Transverse colon (tissue), 4 donors: ENCODE data around the gene RBM22. TPM values are rescaled to one million over a fixed set of nuclear protein-coding genes. Genes with fewer than 3 reads are reported as not detected.

ENCODE experiments used
- DNase-seq: peaks from one replicate; pipeline ENCODE4 v3.0.0-alpha.2; 2019
- H3K27ac ChIP-seq, 4 donors: fragments of 200-600 bp; sonication (generic); 2 replicates each; pipeline ENCODE4 v1.5.1; 2016 to 2018; ENCODE audit warnings: inconsistent platforms in 4 of 4
- H3K27me3 ChIP-seq: fragments of 200-600 bp; sonication (generic); 2 replicates; pipeline ENCODE4 v1.5.1; 2017; ENCODE audit warnings: inconsistent platforms
- H3K36me3 ChIP-seq, 4 donors: fragments of 200-600 bp; sonication (generic); 2 replicates each; pipeline ENCODE4 v1.5.1; 2017 to 2019; ENCODE audit warnings: inconsistent platforms in 4 of 4
- H3K4me1 ChIP-seq, 4 donors: fragments of 200-600 bp; sonication (generic); 2 replicates each; pipeline ENCODE4 v1.5.1; 2017 to 2020; ENCODE audit warnings: inconsistent platforms in 4 of 4
- H3K4me3 ChIP-seq, 4 donors: fragments of 200-600 bp; sonication (generic); 1 replicate in 1 of 4; 2 replicates in 3 of 4; pipeline versions ENCODE4 v1.5.1 to v1.6.1; 2017 to 2019; ENCODE audit warnings: inconsistent platforms in 4 of 4
- H3K9me3 ChIP-seq, 2 donors: fragments of 200-600 bp; sonication (generic); 2 replicates each; pipeline ENCODE4 v1.5.1; 2017 to 2019; ENCODE audit warnings: inconsistent platforms in 2 of 2
- EP300 ChIP-seq: sonication (generic); formaldehyde crosslinking; IDR thresholded peaks from one replicate; pipeline ENCODE4 v1.6.1; 2017; ENCODE audit warnings: antibody characterized with exemption, low read depth
- POLR2A ChIP-seq: fragments of 450-650 bp; IDR thresholded peaks from one replicate; pipeline ENCODE4 v1.6.1; 2016; ENCODE audit warnings: antibody characterized with exemption, mild to moderate bottlenecking, moderate library complexity
- POLR2AphosphoS5 ChIP-seq, 3 donors: sonication (generic); formaldehyde crosslinking; IDR thresholded peaks; one replicate each; pipeline ENCODE4 v1.6.1; 2016; ENCODE audit warnings: antibody characterized with exemption in 3 of 3
- WGBS, 2 donors: methylation state at CpG; one replicate each; pipeline ENCODE4 v1.1.5; 2018; ENCODE audit warnings: low coverage in 1 of 2; 5-methylcytosine and 5-hydroxymethylcytosine counted together
- in situ Hi-C, 4 donors: fragments of 200-750 bp; cut with MboI; loops; one replicate each; pipeline versions ENCODE4 v1.15.0 to v1.15.1; 2017; ENCODE audit warnings: low sequenced_read_pairs in 3 of 4, low pct_ligation_motif_present in 1 of 4, low pct_unique_long_range_greater_than_20kb in 1 of 4
- intact Hi-C: fragments of 100-400 bp; cut with DNase I; formaldehyde crosslinking; loops from one replicate; pipeline ENCODE4 v1.15.1; 2023; ENCODE audit warnings: low total_unique reads
- total RNA-seq, 4 donors: library from RNA; depleted of rRNA; stranded (reverse); fragments of >200 nt; gene quantifications; one replicate each; pipeline ENCODE4 v1.1.0, GENCODE V29; 2016
- TF ChIP-seq, protein P1 (sequence below), 5 experiments: fragments of 200-600 bp in 3 of 5; fragments of 450-650 bp in 2 of 5; sonication (generic) in 3 of 5; IDR thresholded peaks; 1 replicate in 2 of 5; 2 replicates in 3 of 5; pipeline ENCODE4 v1.5.1; 2016 to 2017; ENCODE audit warnings: antibody characterized with exemption in 5 of 5, inconsistent platforms in 3 of 5, mild to moderate bottlenecking in 2 of 5, moderate library complexity in 1 of 5

The RBM22 gene
- total RNA-seq, 4 donors from 2014 or later: 22.1 to 40.6 (median 35.6) TPM

- TF ChIP-seq POLR2A (no peak), POLR2AphosphoS5 (IDR thresholded peaks at IDR 0.05) (no peak), EP300 (no peak)
- TF ChIP-seq, protein P1, sequence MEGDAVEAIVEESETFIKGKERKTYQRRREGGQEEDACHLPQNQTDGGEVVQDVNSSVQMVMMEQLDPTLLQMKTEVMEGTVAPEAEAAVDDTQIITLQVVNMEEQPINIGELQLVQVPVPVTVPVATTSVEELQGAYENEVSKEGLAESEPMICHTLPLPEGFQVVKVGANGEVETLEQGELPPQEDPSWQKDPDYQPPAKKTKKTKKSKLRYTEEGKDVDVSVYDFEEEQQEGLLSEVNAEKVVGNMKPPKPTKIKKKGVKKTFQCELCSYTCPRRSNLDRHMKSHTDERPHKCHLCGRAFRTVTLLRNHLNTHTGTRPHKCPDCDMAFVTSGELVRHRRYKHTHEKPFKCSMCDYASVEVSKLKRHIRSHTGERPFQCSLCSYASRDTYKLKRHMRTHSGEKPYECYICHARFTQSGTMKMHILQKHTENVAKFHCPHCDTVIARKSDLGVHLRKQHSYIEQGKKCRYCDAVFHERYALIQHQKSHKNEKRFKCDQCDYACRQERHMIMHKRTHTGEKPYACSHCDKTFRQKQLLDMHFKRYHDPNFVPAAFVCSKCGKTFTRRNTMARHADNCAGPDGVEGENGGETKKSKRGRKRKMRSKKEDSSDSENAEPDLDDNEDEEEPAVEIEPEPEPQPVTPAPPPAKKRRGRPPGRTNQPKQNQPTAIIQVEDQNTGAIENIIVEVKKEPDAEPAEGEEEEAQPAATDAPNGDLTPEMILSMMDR (IDR thresholded peaks at IDR 0.05): no peak
- peaks cover 38% of the 10 kb centered on the region for H3K27me3 ChIP-seq
- H3K4me1 ChIP-seq: peaks cover 6 to 20% (median 15%) of the 10 kb centered on the region in 4 donors
- no peak for DNase-seq
- in situ Hi-C loops (loop anchor here (25.0 kb wide), 2 partner anchors 108 to 208 kb away; no protein-coding TSS in a partner anchor), intact Hi-C loops (loop anchor here (5.0 kb wide), 1 partner anchor 93 kb away; no protein-coding TSS in a partner anchor)
- 38 to 86% methylated on average over 1 to 14 of the region's 14 CpGs for WGBS, 2 donors
- no peak overlapping the region for H3K4me3 ChIP-seq
- no peak overlapping the region for H3K27ac ChIP-seq
- H3K9me3 ChIP-seq: no peaks in the 10 kb centered on the region
- H3K36me3 ChIP-seq: no peaks in the 10 kb centered on the region
These were observed 30.5 kb downstream of the RBM22 start for GRCh38 chr5:150670275-150670947.

- H3K27me3 ChIP-seq: peaks cover 17% of the 10 kb centered on the region
- H3K4me1 ChIP-seq: no peaks in the 10 kb centered on the region
- TF ChIP-seq, protein P1 (IDR thresholded peaks at IDR 0.05): no peak
- TF ChIP-seq POLR2AphosphoS5 (IDR thresholded peaks at IDR 0.05): no peak
- no peak for TF ChIP-seq POLR2A
- no peak for TF ChIP-seq EP300
- intact Hi-C loops: no loop called here
- in situ Hi-C loops: loop anchor here (25.0 kb wide), 2 partner anchors 103 to 203 kb away; no protein-coding TSS in a partner anchor
- no peaks in the 10 kb centered on the region for H3K9me3 ChIP-seq
- no peak overlapping the region for H3K27ac ChIP-seq
- H3K4me3 ChIP-seq: no peak overlapping the region
- H3K36me3 ChIP-seq: no peaks in the 10 kb centered on the region
- no peak for DNase-seq
- WGBS, 2 donors: 50 to 61% methylated on average over 2 to 12 of the region's 12 CpGs
These were observed 35.8 kb downstream of the RBM22 start for GRCh38 chr5:150665044-150665443.

DNA sequence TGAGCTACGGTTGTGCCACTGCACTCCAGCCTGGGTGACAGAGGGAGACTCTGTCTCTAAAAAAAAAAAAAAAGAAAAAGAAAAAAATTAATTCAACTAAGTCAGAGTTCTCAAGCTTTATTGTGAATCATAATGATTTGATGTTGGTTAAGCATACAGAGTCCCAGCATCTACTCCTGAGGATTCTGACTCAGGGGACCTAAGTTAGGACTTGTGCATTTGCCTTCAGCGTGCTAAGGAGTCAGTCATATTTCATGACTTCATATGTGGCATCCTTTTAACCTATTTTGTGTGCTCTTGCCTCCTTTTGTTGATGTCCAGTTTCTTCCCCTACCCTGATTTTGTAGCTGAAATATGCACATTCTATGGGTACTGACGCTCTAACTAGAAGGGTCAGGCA is 36.9 kb downstream of the RBM22 start:
- TF ChIP-seq EP300 (no peak), POLR2AphosphoS5 (IDR thresholded peaks at IDR 0.05) (no peak), POLR2A (no peak)
- TF ChIP-seq, protein P1 (IDR thresholded peaks at IDR 0.05): no peak
- Histone ChIP-seq H3K36me3 (no peaks in the 10 kb centered on the region), H3K4me1 (no peaks in the 10 kb centered on the region), H3K9me3 (no peaks in the 10 kb centered on the region), H3K27me3 (peaks cover 12% of the 10 kb centered on the region), H3K27ac (no peak overlapping the region), H3K4me3 (no peak overlapping the region)
- DNase-seq: no peak
- intact Hi-C loops: no loop called here
- in situ Hi-C loops: loop anchor here (25.0 kb wide), 2 partner anchors 102 to 202 kb away; no protein-coding TSS in a partner anchor
- 79 to 91% methylated on average over 3 of the region's 3 CpGs for WGBS, 2 donors

GRCh38 chr5:150662731-150663516 is 37.9 kb downstream of the RBM22 start:
- intact Hi-C loops: no loop called here
- H3K4me1 ChIP-seq: peaks cover 0 to under 1% (median 0%) of the 10 kb centered on the region in 4 donors
- in situ Hi-C loops: loop anchor here (25.0 kb wide), 2 partner anchors 101 to 201 kb away; no protein-coding TSS in a partner anchor

More at GRCh38 chr5:150662731-150663516, 37.9 kb downstream of the RBM22 start:
- TF ChIP-seq EP300 (no peak), POLR2AphosphoS5 (IDR thresholded peaks at IDR 0.05) (no peak), POLR2A (no peak)
- TF ChIP-seq, protein P1 (IDR thresholded peaks at IDR 0.05): no peak
- no peaks in the 10 kb centered on the region for H3K9me3 ChIP-seq
- no peak overlapping the region for H3K27ac ChIP-seq
- H3K4me3 ChIP-seq: no peak overlapping the region
- WGBS, 2 donors: 77 to 100% methylated on average over 1 to 4 of the region's 4 CpGs
- no peak for DNase-seq
- no peaks in the 10 kb centered on the region for H3K36me3 ChIP-seq
- peaks cover 12% of the 10 kb centered on the region for H3K27me3 ChIP-seq
